ENCODE results near the gene DNAH2.

DNAH2 gene

DNA sequence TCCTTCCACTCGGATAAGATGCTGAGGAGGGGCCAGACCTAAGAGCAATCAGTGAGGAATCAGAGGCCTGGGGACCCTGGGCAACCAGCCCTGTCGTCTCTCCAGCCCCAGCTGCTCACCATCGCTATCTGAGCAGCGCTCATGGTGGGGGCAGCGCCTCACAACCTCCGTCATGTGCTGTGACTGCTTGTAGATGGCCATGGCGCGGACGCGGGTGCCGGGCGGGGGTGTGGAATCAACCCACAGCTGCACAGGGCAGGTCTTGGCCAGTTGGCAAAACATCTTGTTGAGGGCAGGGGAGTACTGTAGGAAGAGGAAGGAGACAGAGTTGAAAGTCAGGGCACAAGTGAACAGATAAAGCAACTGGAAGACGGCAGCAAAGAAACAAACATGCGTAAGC is 42.6 kb upstream of the DNAH2 start:
- no peaks in the 10 kb centered on the region for H3K4me1 ChIP-seq (ENCODE audit: low read length)
- H3K36me3 ChIP-seq (replicated peaks; ENCODE audit: insufficient read depth, low read length), result peaks cover 19% of the 10 kb centered on the region
- H3K4me2 ChIP-seq (ENCODE audit: low read depth, low read length), result no peak overlapping the region
- DNase-seq, result no peak
- no peak overlapping the region for H3K9ac ChIP-seq (ENCODE audit: low read length)
- no peaks in the 10 kb centered on the region for H3K9me3 ChIP-seq (replicated peaks; ENCODE audit: insufficient read depth, low read length)
- no peak for TF ChIP-seq EZH2phosphoT487 (IDR thresholded peaks at IDR 0.05; ENCODE audit: low read length)
- TF ChIP-seq EZH2 (optimal IDR thresholded peaks at IDR 0.05; ENCODE audit: low read depth, low read length), result no peak
- TF ChIP-seq, protein P1, sequence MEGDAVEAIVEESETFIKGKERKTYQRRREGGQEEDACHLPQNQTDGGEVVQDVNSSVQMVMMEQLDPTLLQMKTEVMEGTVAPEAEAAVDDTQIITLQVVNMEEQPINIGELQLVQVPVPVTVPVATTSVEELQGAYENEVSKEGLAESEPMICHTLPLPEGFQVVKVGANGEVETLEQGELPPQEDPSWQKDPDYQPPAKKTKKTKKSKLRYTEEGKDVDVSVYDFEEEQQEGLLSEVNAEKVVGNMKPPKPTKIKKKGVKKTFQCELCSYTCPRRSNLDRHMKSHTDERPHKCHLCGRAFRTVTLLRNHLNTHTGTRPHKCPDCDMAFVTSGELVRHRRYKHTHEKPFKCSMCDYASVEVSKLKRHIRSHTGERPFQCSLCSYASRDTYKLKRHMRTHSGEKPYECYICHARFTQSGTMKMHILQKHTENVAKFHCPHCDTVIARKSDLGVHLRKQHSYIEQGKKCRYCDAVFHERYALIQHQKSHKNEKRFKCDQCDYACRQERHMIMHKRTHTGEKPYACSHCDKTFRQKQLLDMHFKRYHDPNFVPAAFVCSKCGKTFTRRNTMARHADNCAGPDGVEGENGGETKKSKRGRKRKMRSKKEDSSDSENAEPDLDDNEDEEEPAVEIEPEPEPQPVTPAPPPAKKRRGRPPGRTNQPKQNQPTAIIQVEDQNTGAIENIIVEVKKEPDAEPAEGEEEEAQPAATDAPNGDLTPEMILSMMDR (IDR thresholded peaks at IDR 0.05; ENCODE audit: low read length), result no peak
- no peaks in the 10 kb centered on the region for H3K9me2 ChIP-seq (replicated peaks; ENCODE audit: insufficient read depth, low read length)
- 0 out of 2 replicates have a peak, but pooled peaks cover 4% of the 10 kb centered on the region for H3K79me2 ChIP-seq (ENCODE audit: low read length)
- H3K4me3 ChIP-seq (ENCODE audit: low read length), result no peak overlapping the region
- no peaks in the 10 kb centered on the region for H3F3A ChIP-seq (ENCODE audit: insufficient read depth, low read length)
- H2AFZ ChIP-seq (ENCODE audit: low read length), result no peak overlapping the region
- H3K27me3 ChIP-seq (replicated peaks; ENCODE audit: insufficient read depth, low read length), result no peaks in the 10 kb centered on the region
- H4K20me1 ChIP-seq (ENCODE audit: insufficient read depth, low read length), result no peaks in the 10 kb centered on the region
- no peak overlapping the region for H3K27ac ChIP-seq (ENCODE audit: low read length)

GRCh38 chr17:7676533-7676932 is 41.0 kb upstream of the DNAH2 start:
- Histone ChIP-seq H3K79me2 (ENCODE audit: low read length) (0 out of 2 replicates have a peak, but pooled peaks cover 4% of the 10 kb centered on the region), H3K4me1 (ENCODE audit: low read length) (no peaks in the 10 kb centered on the region), H3K27me3 (replicated peaks; ENCODE audit: insufficient read depth, low read length) (no peaks in the 10 kb centered on the region), H3F3A (ENCODE audit: insufficient read depth, low read length) (no peaks in the 10 kb centered on the region), H3K4me2 (ENCODE audit: low read depth, low read length) (no peak overlapping the region), H3K4me3 (ENCODE audit: low read length) (no peak overlapping the region), H3K9ac (ENCODE audit: low read length) (no peak overlapping the region), H4K20me1 (ENCODE audit: insufficient read depth, low read length) (no peaks in the 10 kb centered on the region), H3K27ac (ENCODE audit: low read length) (no peak overlapping the region), H3K36me3 (replicated peaks; ENCODE audit: insufficient read depth, low read length) (peaks cover 14% of the 10 kb centered on the region), H3K9me3 (replicated peaks; ENCODE audit: insufficient read depth, low read length) (no peaks in the 10 kb centered on the region), H2AFZ (ENCODE audit: low read length) (no peak overlapping the region), H3K9me2 (replicated peaks; ENCODE audit: insufficient read depth, low read length) (no peaks in the 10 kb centered on the region)
- TF ChIP-seq, protein P1 (IDR thresholded peaks at IDR 0.05; ENCODE audit: low read length), result no peak
- no peak for TF ChIP-seq EZH2phosphoT487 (IDR thresholded peaks at IDR 0.05; ENCODE audit: low read length)
- DNase-seq, result no peak

DNA sequence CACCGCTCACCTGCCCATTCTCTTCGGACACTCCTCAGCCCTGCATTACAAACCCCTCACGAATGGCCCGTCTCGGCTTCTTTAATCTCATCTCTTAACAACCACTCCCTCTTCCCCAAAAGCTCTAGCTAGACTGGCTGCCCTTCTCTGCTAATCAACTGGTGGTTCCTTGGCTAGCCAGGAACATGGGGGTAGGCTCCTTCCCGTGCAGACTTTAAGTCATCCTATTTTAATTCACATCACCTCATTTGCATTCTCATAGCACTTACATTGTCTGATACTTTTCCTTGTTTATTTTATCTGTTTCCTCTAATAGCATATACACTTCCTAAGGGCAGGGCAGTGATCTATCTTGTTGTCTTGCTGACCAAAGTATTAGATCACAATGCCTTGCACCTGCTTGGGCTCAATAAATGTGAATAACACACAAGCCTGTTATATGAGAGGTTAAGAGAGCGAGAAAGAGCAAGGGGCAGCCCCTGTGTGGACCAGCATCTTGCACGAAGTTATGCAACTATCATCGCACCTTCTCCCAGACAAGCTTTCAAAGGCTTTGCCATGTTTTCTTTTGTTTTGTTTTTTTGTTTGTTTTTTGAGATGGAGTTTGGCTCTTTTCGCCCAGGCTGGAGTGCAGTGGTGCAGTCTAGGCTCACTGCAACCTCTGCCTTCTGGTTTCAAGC is 40.0 kb upstream of the DNAH2 start:
- H3K9ac ChIP-seq (ENCODE audit: low read length), result no peak overlapping the region
- no peaks in the 10 kb centered on the region for H3K27me3 ChIP-seq (replicated peaks; ENCODE audit: insufficient read depth, low read length)
- H3K9me3 ChIP-seq (replicated peaks; ENCODE audit: insufficient read depth, low read length), result no peaks in the 10 kb centered on the region
- H3F3A ChIP-seq (ENCODE audit: insufficient read depth, low read length), result no peaks in the 10 kb centered on the region
- H3K4me1 ChIP-seq (ENCODE audit: low read length), result no peaks in the 10 kb centered on the region
- peaks cover 8% of the 10 kb centered on the region for H3K79me2 ChIP-seq (ENCODE audit: low read length)
- H3K9me2 ChIP-seq (replicated peaks; ENCODE audit: insufficient read depth, low read length), result no peaks in the 10 kb centered on the region
- no peak for TF ChIP-seq EZH2phosphoT487 (IDR thresholded peaks at IDR 0.05; ENCODE audit: low read length)
- no peak overlapping the region for H2AFZ ChIP-seq (ENCODE audit: low read length)
- peaks cover 14% of the 10 kb centered on the region for H3K36me3 ChIP-seq (replicated peaks; ENCODE audit: insufficient read depth, low read length)
- no peak overlapping the region for H3K27ac ChIP-seq (ENCODE audit: low read length)
- no peak for DNase-seq
- H3K4me2 ChIP-seq (ENCODE audit: low read depth, low read length), result no peak overlapping the region
- no peaks in the 10 kb centered on the region for H4K20me1 ChIP-seq (ENCODE audit: insufficient read depth, low read length)
- H3K4me3 ChIP-seq (ENCODE audit: low read length), result no peak overlapping the region

Data from MM.1S (cell line).